ENCODE results near the gene TTLL10. TPM values are rescaled to one million over a fixed set of nuclear protein-coding genes. Genes with fewer than 3 reads are reported as not detected.
"Not testable (repeated sequence)": the region's sequence is repeated elsewhere in the genome, so short reads cannot be mapped to it uniquely, and the experiment has no call there.

Gene TTLL10
- total RNA-seq, 1 experiment from 2014 or later = not detected

DNA sequence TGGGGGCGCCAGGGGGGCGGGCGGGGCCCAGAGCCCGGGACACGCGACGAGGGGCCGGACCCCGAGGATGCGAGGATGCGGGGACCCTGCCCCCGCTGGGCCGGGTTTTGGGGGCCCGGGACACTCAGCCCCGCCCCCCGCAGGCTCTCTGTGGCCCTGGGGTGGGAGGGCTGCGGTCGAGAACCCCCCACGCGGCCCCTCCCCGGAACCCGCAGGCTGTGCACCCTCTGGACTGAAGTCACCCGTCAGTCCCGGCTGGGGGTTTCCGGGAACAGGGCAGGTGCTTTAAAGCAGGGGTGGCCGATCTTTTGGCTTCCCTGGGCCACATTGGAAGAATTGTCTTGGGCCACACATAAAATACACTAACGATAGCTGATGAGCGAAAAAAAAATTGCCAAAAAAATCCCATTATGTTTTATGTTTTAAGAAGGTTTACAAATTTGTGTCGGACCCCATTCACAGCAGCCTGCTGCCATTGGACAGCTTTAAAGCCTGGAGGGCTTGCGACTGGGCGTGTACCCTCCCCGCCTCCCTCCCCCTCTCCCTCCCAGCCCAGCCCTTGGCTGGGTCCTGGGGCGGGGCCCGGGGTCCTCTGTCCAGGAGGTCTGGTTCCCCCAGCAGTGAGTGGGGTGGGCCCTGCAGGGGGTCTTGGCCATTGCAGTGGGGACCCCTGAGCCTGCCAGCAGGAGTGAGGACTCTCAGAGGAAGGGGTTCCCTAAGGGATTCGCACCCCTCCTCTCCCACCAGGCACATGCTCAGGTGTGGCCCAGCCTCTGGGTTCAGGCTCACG lies 36.2 kb upstream of the TTLL10 start:
- in situ Hi-C loops (cut with HindIII; ENCODE audit: low sequenced_read_pairs) = no loop called here
- no peak for DNase-seq (ENCODE audit: low spot score)

GRCh38 chr1:1140673-1141072 lies 33.0 kb upstream of the TTLL10 start:
- in situ Hi-C loops (cut with HindIII; ENCODE audit: low sequenced_read_pairs) = no loop called here
- no peak for DNase-seq (ENCODE audit: low spot score)

GRCh38 chr1:1141244-1141910 lies 32.3 kb upstream of the TTLL10 start:
- no peak for DNase-seq (ENCODE audit: low spot score)

DNA sequence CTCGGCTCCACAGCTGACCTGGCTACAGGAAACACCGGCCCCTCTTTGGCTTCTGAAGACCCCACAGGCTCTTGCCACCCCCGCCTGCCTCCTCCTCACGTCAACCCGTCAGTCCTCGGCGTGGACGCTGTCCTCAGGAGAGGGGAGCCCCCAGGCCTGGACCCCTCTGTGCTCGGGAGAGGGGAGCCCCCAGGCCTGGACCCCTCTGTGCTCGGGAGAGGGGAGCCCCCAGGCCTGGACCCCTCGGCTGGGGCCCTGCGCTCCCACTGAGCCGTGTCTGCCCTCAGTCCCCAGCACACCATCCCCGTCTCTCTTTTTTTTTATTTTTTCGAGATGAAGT lies 31.8 kb upstream of the TTLL10 start:
- no peak for DNase-seq (ENCODE audit: low spot score)
- in situ Hi-C loops (cut with HindIII; ENCODE audit: low sequenced_read_pairs) = no loop called here

More at GRCh38 chr1:1141244-1141910, 32.3 kb upstream of the TTLL10 start:
- in situ Hi-C loops (cut with HindIII; ENCODE audit: low sequenced_read_pairs) = no loop called here

- DNase-seq (ENCODE audit: low spot score); in situ Hi-C loops (cut with HindIII; ENCODE audit: low sequenced_read_pairs): not testable (repeated sequence)
Observed at GRCh38 chr1:1142352-1142751, 31.3 kb upstream of the TTLL10 start.

- DNase-seq (ENCODE audit: low spot score) = no peak
- in situ Hi-C loops (cut with HindIII; ENCODE audit: low sequenced_read_pairs) = no loop called here
Observed at GRCh38 chr1:1142844-1143243, 30.8 kb upstream of the TTLL10 start.

DNA sequence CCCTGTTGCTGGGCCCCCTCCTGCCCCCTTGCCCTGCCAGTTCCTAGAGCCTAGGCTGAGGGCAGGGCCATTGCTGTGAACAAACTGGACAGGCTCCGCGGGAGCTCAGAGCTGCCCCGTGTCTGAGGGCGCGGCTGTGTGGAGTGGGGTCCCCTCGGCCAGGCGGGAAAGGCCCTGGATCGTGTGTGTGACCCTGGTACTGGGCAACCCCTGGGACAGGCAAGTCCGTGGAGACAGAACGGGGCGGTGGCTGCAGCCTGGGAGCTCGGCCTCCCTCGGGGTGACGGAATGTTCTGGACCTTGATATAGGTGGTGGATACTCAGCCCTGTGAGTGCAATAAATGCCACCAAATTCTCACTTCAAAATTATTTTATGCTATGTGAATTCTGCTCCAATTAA lies 30.0 kb upstream of the TTLL10 start:
- in situ Hi-C loops (cut with HindIII; ENCODE audit: low sequenced_read_pairs) = no loop called here
- DNase-seq (ENCODE audit: low spot score) = no peak

DNA sequence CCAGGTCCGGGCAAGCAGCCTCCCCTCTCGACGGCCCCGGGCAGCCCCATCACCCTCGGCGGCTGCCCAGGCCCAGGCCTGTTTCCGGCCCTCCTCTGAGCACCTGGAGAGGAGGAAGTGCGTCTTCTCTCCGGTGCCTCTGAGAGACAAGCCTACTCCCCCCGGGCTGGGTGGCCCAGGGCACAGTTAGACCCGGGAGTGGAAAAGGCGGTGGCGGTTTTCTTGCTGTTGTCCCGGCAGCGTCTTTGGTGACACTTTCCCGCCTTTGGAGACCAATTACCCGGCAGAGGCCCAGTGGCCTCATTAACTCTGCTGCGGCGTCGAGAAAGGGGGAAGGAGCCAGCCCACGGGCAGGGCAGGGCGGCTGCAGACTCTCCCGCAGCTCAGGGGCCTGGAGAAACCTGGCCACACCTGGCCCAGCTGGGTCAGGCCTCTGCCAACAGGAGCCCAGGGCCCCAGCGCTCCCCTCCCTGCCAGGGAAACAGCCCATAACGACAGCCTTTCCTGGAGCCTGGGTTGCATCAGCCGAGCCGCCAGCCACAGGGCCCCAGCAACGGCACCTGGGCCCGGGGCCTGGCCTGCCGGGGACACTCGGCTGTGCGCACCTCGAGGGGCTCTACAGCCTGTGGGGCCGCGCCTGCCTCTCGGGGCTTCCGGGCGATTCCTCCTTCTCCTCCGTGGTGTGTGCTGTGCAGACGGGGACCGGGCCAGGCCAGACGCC lies 29.4 kb upstream of the TTLL10 start:
- DNase-seq (ENCODE audit: low spot score) = no peak
- in situ Hi-C loops (cut with HindIII; ENCODE audit: low sequenced_read_pairs) = no loop called here

GRCh38 chr1:1144843-1145546 lies 28.7 kb upstream of the TTLL10 start:
- in situ Hi-C loops (cut with HindIII; ENCODE audit: low sequenced_read_pairs) = no loop called here
- no peak for DNase-seq (ENCODE audit: low spot score)

- in situ Hi-C loops (cut with HindIII; ENCODE audit: low sequenced_read_pairs) = no loop called here
Observed at GRCh38 chr1:1145547-1145914, 28.1 kb upstream of the TTLL10 start.

DNA sequence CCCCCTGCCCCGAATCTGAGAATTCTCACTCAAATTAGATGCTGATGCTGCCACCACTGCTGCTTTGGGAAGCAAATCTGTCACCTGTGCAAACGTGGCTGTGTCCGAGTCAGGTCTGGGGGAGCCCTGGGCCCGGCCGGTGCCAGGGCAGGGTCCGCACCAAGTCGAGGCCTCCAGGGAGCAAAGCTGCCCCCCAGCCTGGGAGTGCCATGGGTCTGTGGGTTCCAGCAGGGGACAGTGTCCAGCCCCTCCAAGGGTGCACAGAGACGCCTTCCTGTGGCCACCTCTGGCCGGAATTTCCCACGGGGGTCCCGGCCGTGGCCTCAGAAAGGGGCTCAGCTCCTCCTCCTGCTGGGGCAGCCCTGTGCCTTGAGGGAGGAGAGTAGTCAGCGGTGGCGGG lies 27.7 kb upstream of the TTLL10 start:
- in situ Hi-C loops (cut with HindIII; ENCODE audit: low sequenced_read_pairs) = no loop called here
- DNase-seq (ENCODE audit: low spot score) = no peak

More at GRCh38 chr1:1145547-1145914, 28.1 kb upstream of the TTLL10 start:
- DNase-seq (ENCODE audit: low spot score) = no peak

DNA sequence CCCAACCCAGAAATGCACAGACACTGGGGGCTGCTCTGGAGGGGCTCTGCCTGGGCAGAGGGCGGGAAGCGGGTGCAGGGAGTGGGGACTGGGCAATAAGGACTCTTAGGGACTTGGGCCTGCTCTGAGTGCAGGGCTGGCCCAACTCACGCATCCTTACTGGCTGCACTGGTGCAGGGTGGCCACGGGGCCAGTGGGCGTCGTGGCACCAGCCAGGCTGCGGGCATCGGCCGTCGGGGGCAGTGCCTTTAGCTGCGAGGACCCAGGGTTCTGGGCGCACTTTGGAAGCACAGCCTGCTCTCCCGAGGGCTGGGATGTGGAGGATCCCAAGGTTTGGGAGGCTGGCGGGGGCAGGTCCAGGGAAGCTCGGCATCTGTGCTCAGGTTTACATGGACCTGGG lies 27.1 kb upstream of the TTLL10 start:
- in situ Hi-C loops (cut with HindIII; ENCODE audit: low sequenced_read_pairs) = no loop called here
- DNase-seq (ENCODE audit: low spot score) = no peak

DNA sequence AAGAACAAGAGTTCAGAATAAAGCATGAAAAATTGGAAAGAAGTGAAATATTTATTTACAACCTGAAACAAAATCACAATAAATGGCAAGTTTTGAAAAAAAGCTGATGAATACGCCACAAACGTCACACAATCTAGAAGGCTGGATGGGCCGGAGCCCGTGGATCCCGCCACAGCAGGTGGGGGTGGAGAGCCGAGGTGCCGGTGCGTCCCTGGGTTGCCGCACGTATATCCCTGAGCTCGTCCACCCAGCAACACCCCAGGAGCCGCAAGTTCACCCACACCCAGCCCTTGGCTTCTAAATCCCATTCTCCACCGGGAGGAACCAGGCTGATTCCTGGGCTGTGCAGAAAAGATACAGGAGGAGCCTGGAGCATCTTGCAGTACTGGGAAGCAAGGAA lies 25.6 kb upstream of the TTLL10 start:
- in situ Hi-C loops (cut with HindIII; ENCODE audit: low sequenced_read_pairs) = no loop called here
- no peak for DNase-seq (ENCODE audit: low spot score)

- no peak for DNase-seq (ENCODE audit: low spot score)
- in situ Hi-C loops (cut with HindIII; ENCODE audit: low sequenced_read_pairs) = no loop called here
Observed at GRCh38 chr1:1148569-1148968, 25.1 kb upstream of the TTLL10 start.

- no peak for DNase-seq (ENCODE audit: low spot score)
- in situ Hi-C loops (cut with HindIII; ENCODE audit: low sequenced_read_pairs) = no loop called here
Observed at GRCh38 chr1:1149416-1149815, 24.3 kb upstream of the TTLL10 start.

DNA sequence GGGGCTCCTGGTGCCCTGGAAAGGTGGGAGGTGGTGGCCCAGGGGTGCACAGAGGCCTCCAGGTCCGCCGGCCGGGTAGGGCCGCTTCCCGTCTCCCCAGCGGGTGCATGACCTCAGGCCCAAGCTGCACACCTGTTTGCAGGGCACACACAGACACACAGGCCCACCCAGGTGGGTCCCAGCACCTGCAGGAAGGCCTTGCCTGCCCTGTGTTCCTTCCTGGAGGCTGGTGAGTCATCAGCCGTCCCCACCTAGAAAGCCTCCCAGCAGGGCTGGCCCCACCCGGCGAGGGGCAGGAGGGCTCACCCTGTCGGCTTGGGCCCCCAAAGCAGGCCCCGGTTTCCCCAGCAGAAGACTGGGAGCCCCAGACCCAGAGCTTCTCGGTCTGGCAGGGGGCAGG lies 23.6 kb upstream of the TTLL10 start:
- in situ Hi-C loops (cut with HindIII; ENCODE audit: low sequenced_read_pairs) = no loop called here
- DNase-seq (ENCODE audit: low spot score) = no peak

- DNase-seq (ENCODE audit: low spot score) = no peak
- in situ Hi-C loops (cut with HindIII; ENCODE audit: low sequenced_read_pairs) = no loop called here
Observed at GRCh38 chr1:1151306-1151705, 22.4 kb upstream of the TTLL10 start.

DNA sequence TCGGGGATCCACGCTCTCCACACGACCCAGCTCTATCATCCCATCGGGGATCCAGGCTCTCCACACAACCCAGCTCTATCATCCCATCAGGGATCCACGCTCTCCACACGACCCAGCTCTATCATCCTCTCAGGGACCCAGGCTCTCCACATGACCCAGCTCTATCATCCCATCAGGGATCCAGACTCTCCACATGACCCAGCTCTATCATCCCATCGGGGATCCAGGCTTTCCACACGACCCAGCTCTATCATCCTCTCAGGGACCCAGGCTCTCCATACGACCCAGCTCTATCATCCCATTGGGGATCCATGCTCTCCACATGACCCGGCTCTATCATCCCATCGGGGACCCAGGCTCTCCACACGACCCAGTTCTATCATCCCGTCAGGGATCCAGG lies 21.2 kb upstream of the TTLL10 start:
- in situ Hi-C loops (cut with HindIII; ENCODE audit: low sequenced_read_pairs); DNase-seq (ENCODE audit: low spot score): not testable (repeated sequence)

DNA sequence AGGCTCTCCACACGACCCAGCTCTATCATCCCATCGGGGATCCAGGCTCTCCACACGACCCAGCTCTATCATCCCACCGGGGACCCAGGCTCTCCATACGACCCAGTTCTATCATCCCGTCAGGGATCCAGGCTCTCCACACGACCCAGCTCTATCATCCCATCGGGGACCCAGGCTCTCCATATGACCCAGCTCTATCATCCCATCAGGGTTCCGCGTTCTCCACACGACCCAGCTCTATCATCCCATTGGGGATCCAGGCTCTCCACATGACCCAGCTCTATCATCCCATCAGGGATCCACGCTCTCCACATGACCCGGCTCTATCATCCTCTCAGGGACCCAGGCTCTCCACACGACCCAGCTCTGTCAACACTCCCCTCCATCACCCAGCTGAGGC lies 20.5 kb upstream of the TTLL10 start:
- in situ Hi-C loops (cut with HindIII; ENCODE audit: low sequenced_read_pairs); DNase-seq (ENCODE audit: low spot score): not testable (repeated sequence)

GRCh38 chr1:1153874-1154273 lies 19.8 kb upstream of the TTLL10 start:
- in situ Hi-C loops (cut with HindIII; ENCODE audit: low sequenced_read_pairs) = no loop called here

More at GRCh38 chr1:1153874-1154273, 19.8 kb upstream of the TTLL10 start:
- no peak for DNase-seq (ENCODE audit: low spot score)

Data from G401 (cell line).